ENCODE data around the gene ANKH.

ANKH gene

GRCh38 chr5:14729448-14730385 is 141.9 kb downstream of the ANKH start:
- no peak for ATAC-seq
- no peak for TF ChIP-seq GLIS3 (CRISPR knock-in tag; IDR thresholded peaks at IDR 0.05)
- no peak for TF ChIP-seq PATZ1 (CRISPR knock-in tag; IDR thresholded peaks at IDR 0.05; ENCODE audit: borderline replicate concordance)
- no peak for TF ChIP-seq POU6F1 (CRISPR knock-in tag; IDR thresholded peaks at IDR 0.05; ENCODE audit: borderline replicate concordance, low read depth)

- no peak for ATAC-seq
- no peak for TF ChIP-seq BACH2 (CRISPR knock-in tag; IDR thresholded peaks at IDR 0.05; ENCODE audit: borderline replicate concordance)
- TF ChIP-seq TCF4 (CRISPR knock-in tag; IDR thresholded peaks at IDR 0.05; ENCODE audit: borderline replicate concordance): no peak
- TF ChIP-seq ZC3H10 (CRISPR knock-in tag; IDR thresholded peaks at IDR 0.05): no peak
- no peak for TF ChIP-seq ZFP30 (CRISPR knock-in tag; IDR thresholded peaks at IDR 0.05)
- TF ChIP-seq ZNF565 (CRISPR knock-in tag; conservative IDR thresholded peaks at IDR 0.05; ENCODE audit: low read depth): no peak
- no peak for TF ChIP-seq PPARA (CRISPR knock-in tag; IDR thresholded peaks at IDR 0.05; ENCODE audit: borderline replicate concordance)
- no peak for TF ChIP-seq ARNTL (CRISPR knock-in tag; IDR thresholded peaks at IDR 0.05; ENCODE audit: borderline replicate concordance, low read depth)
- no peak for TF ChIP-seq ZNF70 (CRISPR knock-in tag; IDR thresholded peaks at IDR 0.05)
- TF ChIP-seq ZFP3 (CRISPR knock-in tag; IDR thresholded peaks at IDR 0.05): no peak
- TF ChIP-seq ISL1 (CRISPR knock-in tag; IDR thresholded peaks at IDR 0.05): no peak
- no peak for TF ChIP-seq PATZ1 (CRISPR knock-in tag; IDR thresholded peaks at IDR 0.05; ENCODE audit: borderline replicate concordance)
Observed at GRCh38 chr5:14728459-14728938, 143.1 kb downstream of the ANKH start.

- no peak for TF ChIP-seq ZNF70 (CRISPR knock-in tag; IDR thresholded peaks at IDR 0.05)
- TF ChIP-seq CREB5 (CRISPR knock-in tag; IDR thresholded peaks at IDR 0.05; ENCODE audit: low read depth): no peak
- no peak for TF ChIP-seq ARNTL (CRISPR knock-in tag; IDR thresholded peaks at IDR 0.05; ENCODE audit: borderline replicate concordance, low read depth)
Observed at GRCh38 chr5:14727928-14728458, 143.6 kb downstream of the ANKH start.

GRCh38 chr5:14727428-14727865 is 144.1 kb downstream of the ANKH start:
- TF ChIP-seq ZFP3 (CRISPR knock-in tag; IDR thresholded peaks at IDR 0.05) (peak; percentile 84), RARB (CRISPR knock-in tag; IDR thresholded peaks at IDR 0.05) (no peak), TOX (CRISPR knock-in tag; IDR thresholded peaks at IDR 0.05; ENCODE audit: borderline replicate concordance) (no peak)
- peak; percentile 91 for ATAC-seq

More at GRCh38 chr5:14727928-14728458, 143.6 kb downstream of the ANKH start:
- ATAC-seq: no peak; the same call in 2 of the 3 replicates

- ATAC-seq: peak; percentile 80
- TF ChIP-seq ZFP3 (CRISPR knock-in tag; IDR thresholded peaks at IDR 0.05) (no peak), TCF4 (CRISPR knock-in tag; IDR thresholded peaks at IDR 0.05; ENCODE audit: borderline replicate concordance) (no peak), TOX (CRISPR knock-in tag; IDR thresholded peaks at IDR 0.05; ENCODE audit: borderline replicate concordance) (no peak), CREB5 (CRISPR knock-in tag; IDR thresholded peaks at IDR 0.05; ENCODE audit: low read depth) (no peak)
Observed at GRCh38 chr5:14726066-14726838, 145.3 kb downstream of the ANKH start.

All from SK-N-SH treated with all-trans-retinoic acid at 6 μM for 48 hours (cell line).